Suprapubic skin (tissue), 4 donors: ENCODE results near the gene CHTF8. TPM values are rescaled to one million over a fixed set of nuclear protein-coding genes. Genes with fewer than 3 reads are reported as not detected.
"Not testable (repeated sequence)": the region's sequence is repeated elsewhere in the genome, so short reads cannot be mapped to it uniquely, and the experiment has no call there.

Experiments used
- DNase-seq, 2 donors: peaks; one replicate each; pipeline ENCODE4 v3.0.0-alpha.2; 2019; ENCODE audit warnings: low spot score in 2 of 2
- H3K27ac ChIP-seq: fragments of 200-600 bp; sonication (generic); one replicate; pipeline ENCODE4 v1.5.1; 2019
- H3K27me3 ChIP-seq: fragments of 200-600 bp; sonication (generic); one replicate; pipeline ENCODE4 v1.5.1; 2019
- H3K36me3 ChIP-seq: fragments of 200-600 bp; sonication (generic); one replicate; pipeline ENCODE4 v1.5.1; 2019
- H3K4me1 ChIP-seq: fragments of 200-600 bp; sonication (generic); one replicate; pipeline ENCODE4 v1.5.1; 2019
- H3K4me3 ChIP-seq: fragments of 200-600 bp; sonication (generic); one replicate; pipeline ENCODE4 v1.5.1; 2019; ENCODE audit warnings: mild to moderate bottlenecking
- H3K9me3 ChIP-seq: fragments of 200-600 bp; sonication (generic); one replicate; pipeline ENCODE4 v1.5.1; 2019
- EP300 ChIP-seq: sonication (generic); formaldehyde crosslinking; IDR thresholded peaks from one replicate; pipeline ENCODE4 v1.6.1; 2017; ENCODE audit warnings: antibody characterized with exemption
- POLR2A ChIP-seq, 2 donors: fragments of 450-650 bp; IDR thresholded peaks; one replicate each; pipeline ENCODE4 v1.6.1; 2017; ENCODE audit warnings: antibody characterized with exemption in 2 of 2, mild to moderate bottlenecking in 2 of 2, moderate library complexity in 2 of 2
- POLR2AphosphoS5 ChIP-seq, 3 donors: sonication (generic); formaldehyde crosslinking; IDR thresholded peaks; one replicate each; pipeline ENCODE4 v1.6.1; 2017; ENCODE audit warnings: antibody characterized with exemption in 3 of 3
- WGBS: methylation state at CpG from one replicate; pipeline ENCODE4 v1.1.5; 2018; 5-methylcytosine and 5-hydroxymethylcytosine counted together
- total RNA-seq, 4 donors: library from RNA; depleted of rRNA; stranded (reverse); fragments of >200 nt; gene quantifications; one replicate each; pipeline ENCODE4 v1.1.0, GENCODE V29; 2016
- TF ChIP-seq, protein P1 (sequence below), 2 donors: fragments of 200-600 bp in 1 of 2; fragments of 450-650 bp in 1 of 2; sonication (generic) in 1 of 2; IDR thresholded peaks; one replicate each; pipeline ENCODE4 v1.5.1; 2016 to 2019; ENCODE audit warnings: antibody characterized with exemption in 2 of 2, mild to moderate bottlenecking in 1 of 2, moderate library complexity in 1 of 2

The CHTF8 gene
- total RNA-seq, 4 donors from 2014 or later, result 76.9 to 128 (median 90.0) TPM

GRCh38 chr16:69133373-69133954 lies 1.1 kb upstream of the CHTF8 start:
- no peak overlapping the region for H3K27ac ChIP-seq
- H3K36me3 ChIP-seq, result peaks cover 20% of the 10 kb centered on the region
- WGBS, result 22% methylated on average over 5 of the region's 5 CpGs
- peaks cover 39% of the 10 kb centered on the region for H3K4me1 ChIP-seq
- H3K4me3 ChIP-seq, result peak overlapping the region; percentile 85
- no peaks in the 10 kb centered on the region for H3K27me3 ChIP-seq
- DNase-seq, result no peak
- H3K9me3 ChIP-seq, result no peaks in the 10 kb centered on the region
- no peak for TF ChIP-seq EP300
- TF ChIP-seq POLR2AphosphoS5 (IDR thresholded peaks at IDR 0.05), result no peak

GRCh38 chr16:69131839-69132423 lies 457 bp downstream of the CHTF8 start:
- peak; percentile 81 to 90 for DNase-seq
- H3K4me1 ChIP-seq, result peaks cover 42% of the 10 kb centered on the region

GRCh38 chr16:69131167-69131838 lies 1.1 kb downstream of the CHTF8 start:
- peak overlapping the region; percentile 85 for H3K4me3 ChIP-seq
- 2% methylated on average over 15 of the region's 15 CpGs for WGBS
- TF ChIP-seq POLR2AphosphoS5 (IDR thresholded peaks at IDR 0.05) (no peak), EP300 (no peak), POLR2A (IDR thresholded peaks at IDR 0.05) (no peak)
- TF ChIP-seq, protein P1, sequence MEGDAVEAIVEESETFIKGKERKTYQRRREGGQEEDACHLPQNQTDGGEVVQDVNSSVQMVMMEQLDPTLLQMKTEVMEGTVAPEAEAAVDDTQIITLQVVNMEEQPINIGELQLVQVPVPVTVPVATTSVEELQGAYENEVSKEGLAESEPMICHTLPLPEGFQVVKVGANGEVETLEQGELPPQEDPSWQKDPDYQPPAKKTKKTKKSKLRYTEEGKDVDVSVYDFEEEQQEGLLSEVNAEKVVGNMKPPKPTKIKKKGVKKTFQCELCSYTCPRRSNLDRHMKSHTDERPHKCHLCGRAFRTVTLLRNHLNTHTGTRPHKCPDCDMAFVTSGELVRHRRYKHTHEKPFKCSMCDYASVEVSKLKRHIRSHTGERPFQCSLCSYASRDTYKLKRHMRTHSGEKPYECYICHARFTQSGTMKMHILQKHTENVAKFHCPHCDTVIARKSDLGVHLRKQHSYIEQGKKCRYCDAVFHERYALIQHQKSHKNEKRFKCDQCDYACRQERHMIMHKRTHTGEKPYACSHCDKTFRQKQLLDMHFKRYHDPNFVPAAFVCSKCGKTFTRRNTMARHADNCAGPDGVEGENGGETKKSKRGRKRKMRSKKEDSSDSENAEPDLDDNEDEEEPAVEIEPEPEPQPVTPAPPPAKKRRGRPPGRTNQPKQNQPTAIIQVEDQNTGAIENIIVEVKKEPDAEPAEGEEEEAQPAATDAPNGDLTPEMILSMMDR (IDR thresholded peaks at IDR 0.05), result no peak
- H3K9me3 ChIP-seq, result no peaks in the 10 kb centered on the region
- peak overlapping the region; percentile 94 for H3K27ac ChIP-seq
- H3K4me1 ChIP-seq, result peaks cover 42% of the 10 kb centered on the region
- H3K36me3 ChIP-seq, result peaks cover 5% of the 10 kb centered on the region
- DNase-seq, result peak in 1 of 2 donors; percentile 52
- H3K27me3 ChIP-seq, result no peaks in the 10 kb centered on the region

More at GRCh38 chr16:69131839-69132423, 457 bp downstream of the CHTF8 start:
- H3K36me3 ChIP-seq, result peaks cover 9% of the 10 kb centered on the region
- H3K27ac ChIP-seq, result peak overlapping the region; percentile 94
- 2% methylated on average over 53 of the region's 53 CpGs for WGBS
- H3K9me3 ChIP-seq, result no peaks in the 10 kb centered on the region
- TF ChIP-seq POLR2AphosphoS5 (IDR thresholded peaks at IDR 0.05) (no peak), EP300 (no peak), POLR2A (IDR thresholded peaks at IDR 0.05) (no peak)
- TF ChIP-seq, protein P1 (IDR thresholded peaks at IDR 0.05), result no peak
- peak overlapping the region; percentile 85 for H3K4me3 ChIP-seq
- H3K27me3 ChIP-seq, result no peaks in the 10 kb centered on the region

DNA sequence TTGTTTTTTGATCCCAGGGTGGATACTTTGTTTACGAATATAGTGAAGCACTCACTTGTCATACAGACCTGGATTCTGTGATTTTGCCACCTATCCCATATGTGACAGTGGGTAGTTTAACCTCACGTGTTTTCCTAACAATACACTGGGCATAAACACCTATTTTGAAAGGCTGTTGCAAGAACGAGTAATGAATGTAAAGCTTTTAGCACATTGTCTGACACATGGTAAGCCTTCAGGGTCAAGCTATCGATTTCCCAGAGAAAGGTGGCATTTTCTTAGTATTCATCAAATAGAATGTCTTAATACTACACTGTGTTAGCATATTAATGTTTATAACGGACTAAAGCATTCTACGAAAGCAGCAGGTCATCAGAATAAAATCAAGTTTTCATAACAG lies 1.9 kb downstream of the CHTF8 start:
- Histone ChIP-seq H3K36me3 (peaks cover 8% of the 10 kb centered on the region), H3K4me1 (peaks cover 42% of the 10 kb centered on the region), H3K27ac (no peak overlapping the region), H3K4me3 (no peak overlapping the region), H3K27me3 (no peaks in the 10 kb centered on the region), H3K9me3 (no peaks in the 10 kb centered on the region)
- 59% methylated on average over 6 of the region's 6 CpGs for WGBS
- TF ChIP-seq, protein P1 (IDR thresholded peaks at IDR 0.05), result no peak
- TF ChIP-seq EP300, result no peak
- TF ChIP-seq POLR2AphosphoS5 (IDR thresholded peaks at IDR 0.05), result no peak
- no peak for DNase-seq

GRCh38 chr16:69127966-69128510 lies 4.3 kb downstream of the CHTF8 start:
- Histone ChIP-seq H3K27ac (no peak overlapping the region), H3K27me3 (no peaks in the 10 kb centered on the region), H3K9me3 (no peaks in the 10 kb centered on the region), H3K36me3 (peaks cover 14% of the 10 kb centered on the region), H3K4me1 (peaks cover 30% of the 10 kb centered on the region), H3K4me3 (no peak overlapping the region)
- DNase-seq, result peak; percentile 29 to 48
- TF ChIP-seq, protein P1 (IDR thresholded peaks at IDR 0.05), result no peak
- TF ChIP-seq EP300 (no peak), POLR2AphosphoS5 (IDR thresholded peaks at IDR 0.05) (no peak), POLR2A (IDR thresholded peaks at IDR 0.05) (no peak)
- WGBS, result 89% methylated on average over 12 of the region's 12 CpGs

DNA sequence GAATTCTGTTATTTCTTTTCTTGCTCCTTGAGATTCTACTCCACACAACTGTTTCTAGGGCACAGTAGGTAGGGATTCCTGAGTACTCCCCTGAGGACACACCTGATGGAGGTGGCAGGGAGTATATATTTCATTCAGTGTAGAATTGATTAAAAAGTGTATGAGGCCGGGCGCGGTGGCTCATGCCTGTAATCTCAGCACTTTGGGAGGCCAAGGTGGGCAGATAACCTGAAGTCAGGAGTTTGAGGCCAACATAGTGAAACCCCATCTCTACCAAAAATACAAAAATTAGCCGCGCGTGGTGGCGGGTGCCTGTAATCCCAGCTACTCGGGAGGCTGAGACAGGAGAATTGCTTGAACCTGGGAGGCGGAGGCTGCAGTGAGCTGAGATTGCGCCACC lies 5.6 kb downstream of the CHTF8 start:
- H3K27me3 ChIP-seq, H3K4me3 ChIP-seq, H3K9me3 ChIP-seq, H3K27ac ChIP-seq: not testable (repeated sequence)
- H3K36me3 ChIP-seq, result peaks cover 14% of the 10 kb centered on the region
- peaks cover 28% of the 10 kb centered on the region for H3K4me1 ChIP-seq
- WGBS, result 98% methylated on average over 10 of the region's 10 CpGs
- DNase-seq, result peak in 1 of 2 donors; percentile 52
